Activated CD4-positive, CD25-positive, alpha-beta regulatory T cell (primary cell): Measurements from ENCODE around the gene APBA3.

Experiments used
- DNase-seq, 4 experiments: peaks; one replicate each; lab custom pipeline; 2025; lab: John Stamatoyannopoulos, UW

APBA3 gene

DNA sequence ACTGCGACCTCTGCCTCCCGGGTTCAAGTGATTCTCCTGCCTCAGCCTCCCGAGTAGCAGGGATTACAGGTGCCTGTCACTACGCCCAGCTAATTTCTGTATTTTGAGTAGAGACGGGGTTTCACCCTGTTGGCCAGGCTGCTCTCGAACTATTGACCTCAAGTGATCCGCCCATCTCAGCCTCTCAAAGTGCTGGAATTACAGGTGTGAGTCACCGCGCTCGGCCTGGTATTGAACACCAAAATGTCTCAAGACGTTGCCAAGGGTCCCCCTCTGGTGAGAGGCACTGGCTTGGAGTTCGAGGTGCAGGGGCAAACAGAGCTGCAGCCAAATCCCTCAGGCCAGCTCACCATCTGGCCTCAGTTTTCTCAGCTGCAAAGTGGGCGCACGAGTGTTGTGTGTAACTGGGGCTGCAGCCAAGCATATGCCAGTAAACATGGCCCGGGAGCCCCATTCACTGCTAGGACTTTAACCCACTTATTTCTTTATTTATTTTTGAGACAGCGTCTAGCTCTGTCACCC is 45.3 kb downstream of the APBA3 start:
- DNase-seq, result no peak

DNA sequence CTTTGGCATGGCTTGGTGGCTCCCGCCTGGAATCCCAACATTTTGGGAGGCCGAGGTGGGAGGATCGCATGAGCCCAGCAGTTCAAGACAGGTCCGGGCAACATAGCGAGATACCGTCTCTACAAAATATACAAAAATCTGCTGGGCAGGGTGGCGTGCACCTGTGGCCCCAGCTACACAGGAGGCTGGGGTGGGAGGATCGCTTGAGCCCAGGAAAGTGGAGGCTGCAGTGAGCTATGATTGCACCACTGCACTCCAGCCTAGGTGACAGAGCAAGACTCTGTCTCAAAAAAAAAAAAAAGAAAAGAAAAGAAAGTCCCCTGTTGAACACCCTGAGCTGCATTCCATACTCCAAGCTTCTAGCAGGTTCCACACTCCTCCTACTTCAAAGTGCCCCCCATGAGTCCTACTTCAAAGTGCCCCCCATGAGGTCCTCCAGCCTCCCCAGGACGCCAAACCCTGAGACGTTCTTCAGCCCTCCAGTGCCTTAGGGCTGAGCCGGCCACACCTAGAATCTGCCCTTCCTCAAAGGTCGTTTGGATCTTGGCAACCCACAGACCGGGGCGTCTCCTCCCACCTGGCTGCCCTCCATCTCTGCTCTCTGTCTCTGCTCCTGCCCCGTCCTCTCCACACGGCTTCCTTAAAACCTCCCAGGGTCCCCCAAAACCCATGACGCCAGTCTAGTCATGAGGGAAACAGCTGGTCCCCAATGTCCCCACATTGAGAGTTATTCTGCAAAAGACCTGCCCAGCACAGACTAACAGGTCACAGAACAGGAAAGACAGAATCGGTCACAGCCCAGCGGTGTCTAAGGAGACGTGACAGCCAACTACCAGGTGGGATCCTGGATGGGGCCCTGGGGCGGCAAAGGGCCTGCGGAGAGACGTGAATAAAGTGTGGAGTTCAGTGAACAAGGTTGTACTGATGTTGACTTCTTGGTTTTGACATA is 48.6 kb downstream of the APBA3 start:
- no peak for DNase-seq

DNA sequence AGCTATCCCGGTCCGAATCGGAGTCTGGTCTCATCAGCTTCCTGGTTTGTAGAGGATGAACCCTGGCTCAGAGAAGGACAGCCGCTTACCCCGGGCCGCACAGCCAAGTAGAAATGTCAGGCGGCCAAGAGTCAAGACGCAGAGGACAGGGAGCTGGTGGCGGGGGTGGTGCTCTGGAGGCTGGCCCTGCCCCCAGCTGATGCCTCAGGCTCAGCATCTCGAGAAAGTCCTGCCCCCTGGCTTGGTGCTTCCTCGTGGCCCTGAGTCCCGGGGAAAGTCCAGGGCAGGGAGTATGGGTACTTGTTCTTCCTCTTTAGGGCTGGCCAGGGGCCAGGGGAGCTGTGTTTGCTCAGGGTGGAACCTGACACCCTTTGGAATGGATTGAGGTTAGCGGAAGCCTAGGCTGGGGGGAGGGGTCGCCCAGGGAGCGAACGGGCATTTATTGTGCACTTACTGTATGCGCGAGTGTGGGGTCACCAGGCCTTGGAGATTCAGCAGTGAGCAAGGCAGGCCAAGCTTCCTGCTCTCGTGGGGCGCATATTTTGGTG is 51.2 kb downstream of the APBA3 start:
- DNase-seq, result no peak

DNA sequence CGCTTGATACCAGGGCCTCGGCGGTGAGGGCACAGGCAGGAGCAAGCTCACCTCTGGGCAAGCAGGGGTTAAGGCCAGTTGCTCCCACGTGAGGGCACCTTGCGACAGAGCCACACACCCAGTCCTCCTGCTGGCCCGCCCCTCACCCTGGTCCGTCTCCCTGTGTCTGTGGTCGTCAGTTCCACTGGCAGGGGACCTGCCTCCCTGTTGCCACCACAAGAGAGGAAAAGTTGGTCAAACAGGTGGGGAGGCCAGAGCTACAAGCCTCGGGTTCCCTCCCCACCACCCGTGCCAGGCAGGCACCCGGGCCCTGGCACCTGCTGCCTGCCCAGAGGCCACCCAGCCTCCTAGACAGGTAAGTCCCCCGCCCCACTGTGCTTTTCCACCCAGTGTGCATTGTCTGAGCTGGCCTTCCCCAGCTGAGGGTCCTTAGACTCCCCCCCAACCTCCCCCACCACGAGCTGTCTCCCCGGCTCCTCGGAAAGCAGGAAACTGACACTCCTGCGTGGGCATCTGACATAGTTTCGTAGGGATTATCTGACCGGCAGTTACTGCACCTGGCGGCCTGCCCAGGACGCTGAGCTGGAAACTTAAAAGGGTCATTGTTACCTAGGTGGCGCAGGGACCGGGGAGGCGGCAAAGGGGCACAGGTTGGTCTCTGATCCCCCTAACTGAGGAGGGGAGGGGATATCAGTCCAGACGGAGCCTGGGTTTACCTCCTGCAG is 53.1 kb downstream of the APBA3 start, which contains the start of gene TJP3:
TSS of gene TJP3 (plus strand) at position 178 of the 725 bp plus-strand sequence. CDS start 20,049 bp downstream, outside the sequence.
- DNase-seq, result no peak

DNA sequence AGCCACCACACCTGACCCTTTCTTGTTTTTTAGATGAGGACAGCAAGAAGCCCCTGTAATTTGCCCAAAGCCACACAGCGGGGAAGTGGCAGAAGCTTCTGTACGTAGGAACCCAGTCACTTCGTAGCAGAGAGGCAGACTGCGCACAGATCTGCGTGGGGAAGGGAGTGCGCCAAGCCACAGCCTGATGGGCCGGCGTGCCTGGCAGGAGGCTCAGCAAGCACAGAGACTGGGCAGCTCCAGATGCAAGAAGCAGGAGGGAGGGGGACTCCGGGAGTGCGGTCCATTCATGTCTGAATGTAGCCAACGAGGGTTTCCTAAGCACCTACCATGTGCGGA is 53.7 kb downstream of the APBA3 start:
- DNase-seq, result no peak

DNA sequence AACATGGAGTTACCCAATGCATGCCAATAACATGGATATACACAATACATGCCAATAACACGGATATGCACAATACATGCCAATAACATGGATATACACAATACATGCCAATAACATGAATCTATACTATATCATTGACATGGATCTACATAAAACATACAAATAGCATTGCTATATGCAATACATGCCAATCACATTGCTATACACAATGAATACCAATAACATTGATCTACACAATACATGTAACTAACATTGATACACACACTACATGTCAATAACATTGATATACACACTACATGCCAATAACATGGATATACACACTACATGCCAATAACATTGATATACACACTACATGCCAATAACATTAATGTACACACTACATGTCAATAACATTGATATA is 60.3 kb downstream of the APBA3 start:
- DNase-seq, result no peak
